Epithelial cell of esophagus (primary cell): Measurements from ENCODE around the gene EEF1AKMT3.

ENCODE experiments used
- DNase-seq: peaks from one replicate; pipeline ENCODE4 v3.0.0; 2010; ENCODE audit warnings: low read depth
- H3K4me3 ChIP-seq: 2 replicates; pipeline ENCODE4 v1.5.1; 2011; ENCODE audit warnings: mild to moderate bottlenecking, low read length, control low read depth
- TF ChIP-seq, protein P1 (sequence below): IDR thresholded peaks from 2 replicates; pipeline ENCODE4 v1.5.1; 2011; ENCODE audit warnings: low read depth, mild to moderate bottlenecking, low read length, control low read depth, inconsistent platforms; ENCODE audit not compliant: insufficient read depth; ENCODE audit errors: missing control alignments

EEF1AKMT3 gene

DNA sequence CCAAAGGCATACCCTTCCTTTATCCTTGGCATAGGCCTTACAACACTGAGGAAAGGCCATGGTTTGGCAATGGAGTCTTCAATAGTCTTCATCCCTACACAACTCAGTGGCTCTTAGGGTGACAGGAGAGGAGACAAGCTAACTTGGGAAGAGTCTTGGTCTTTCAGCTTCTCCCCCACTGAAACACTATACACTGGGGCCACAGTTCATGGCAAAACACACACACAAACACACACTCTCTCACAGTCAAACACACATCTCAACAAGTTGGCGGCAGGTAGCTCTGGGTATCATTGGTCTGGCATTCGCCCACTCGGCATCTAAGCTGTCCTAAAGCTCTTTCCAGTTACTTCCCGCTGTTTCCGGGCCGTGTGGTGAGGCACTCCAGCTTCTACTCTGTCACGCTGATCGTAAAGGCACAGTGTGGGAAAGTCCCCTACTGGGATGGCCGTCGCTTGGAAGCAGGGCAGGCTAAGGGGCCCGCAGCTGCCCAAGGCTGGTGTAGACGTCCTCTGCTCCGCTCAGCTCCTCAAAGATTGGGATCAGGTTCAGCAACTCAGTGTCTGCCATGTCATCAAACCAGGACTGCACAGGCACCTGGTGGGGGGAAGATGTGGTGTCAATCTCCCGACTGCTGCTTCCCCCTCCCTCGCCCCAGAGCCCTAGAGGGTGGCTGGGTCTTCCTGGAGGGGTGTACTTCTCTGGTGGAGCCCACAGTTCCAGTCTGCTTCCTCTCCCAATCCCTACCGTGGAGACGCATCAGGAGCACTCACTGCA lies 50.9 kb downstream of the EEF1AKMT3 start:
- no peak overlapping the region for H3K4me3 ChIP-seq
- DNase-seq: no peak
- TF ChIP-seq, protein P1, sequence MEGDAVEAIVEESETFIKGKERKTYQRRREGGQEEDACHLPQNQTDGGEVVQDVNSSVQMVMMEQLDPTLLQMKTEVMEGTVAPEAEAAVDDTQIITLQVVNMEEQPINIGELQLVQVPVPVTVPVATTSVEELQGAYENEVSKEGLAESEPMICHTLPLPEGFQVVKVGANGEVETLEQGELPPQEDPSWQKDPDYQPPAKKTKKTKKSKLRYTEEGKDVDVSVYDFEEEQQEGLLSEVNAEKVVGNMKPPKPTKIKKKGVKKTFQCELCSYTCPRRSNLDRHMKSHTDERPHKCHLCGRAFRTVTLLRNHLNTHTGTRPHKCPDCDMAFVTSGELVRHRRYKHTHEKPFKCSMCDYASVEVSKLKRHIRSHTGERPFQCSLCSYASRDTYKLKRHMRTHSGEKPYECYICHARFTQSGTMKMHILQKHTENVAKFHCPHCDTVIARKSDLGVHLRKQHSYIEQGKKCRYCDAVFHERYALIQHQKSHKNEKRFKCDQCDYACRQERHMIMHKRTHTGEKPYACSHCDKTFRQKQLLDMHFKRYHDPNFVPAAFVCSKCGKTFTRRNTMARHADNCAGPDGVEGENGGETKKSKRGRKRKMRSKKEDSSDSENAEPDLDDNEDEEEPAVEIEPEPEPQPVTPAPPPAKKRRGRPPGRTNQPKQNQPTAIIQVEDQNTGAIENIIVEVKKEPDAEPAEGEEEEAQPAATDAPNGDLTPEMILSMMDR: no peak

DNA sequence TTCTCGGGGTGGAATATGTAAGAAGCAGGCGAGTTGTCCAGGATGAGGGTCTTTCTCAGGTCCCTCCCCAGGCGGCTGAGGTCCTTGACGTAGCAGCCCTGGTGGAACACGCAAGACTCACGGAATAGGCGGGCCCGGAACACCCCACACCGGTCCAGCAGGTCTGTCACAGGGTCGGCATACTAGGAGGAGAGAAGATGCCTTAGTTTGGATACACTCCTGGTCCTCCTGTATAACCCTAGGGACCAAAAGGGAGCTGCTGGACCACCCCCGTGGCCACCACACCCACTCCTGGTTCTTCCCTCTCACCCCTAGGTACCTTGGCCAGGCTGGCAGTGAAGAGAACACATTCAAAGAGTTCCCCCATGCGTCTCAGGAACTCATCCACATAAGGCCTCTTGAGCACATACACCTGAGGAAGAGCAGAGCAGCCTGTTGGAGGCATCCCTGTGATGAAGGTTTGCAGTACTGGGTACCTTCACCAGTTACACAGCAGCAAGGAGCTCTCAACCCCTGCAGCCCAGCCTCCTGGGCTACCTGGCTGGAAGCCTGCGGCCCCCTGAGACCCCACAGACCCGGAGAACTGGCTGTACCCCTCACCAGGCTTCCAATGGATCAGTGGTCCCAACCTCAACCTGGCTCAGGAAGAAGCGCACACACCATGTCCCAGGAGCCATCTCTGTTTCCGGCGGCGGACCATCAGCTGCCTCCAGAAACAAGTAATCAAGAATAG lies 51.7 kb downstream of the EEF1AKMT3 start:
- DNase-seq: no peak
- no peak overlapping the region for H3K4me3 ChIP-seq
- TF ChIP-seq, protein P1: no peak

DNA sequence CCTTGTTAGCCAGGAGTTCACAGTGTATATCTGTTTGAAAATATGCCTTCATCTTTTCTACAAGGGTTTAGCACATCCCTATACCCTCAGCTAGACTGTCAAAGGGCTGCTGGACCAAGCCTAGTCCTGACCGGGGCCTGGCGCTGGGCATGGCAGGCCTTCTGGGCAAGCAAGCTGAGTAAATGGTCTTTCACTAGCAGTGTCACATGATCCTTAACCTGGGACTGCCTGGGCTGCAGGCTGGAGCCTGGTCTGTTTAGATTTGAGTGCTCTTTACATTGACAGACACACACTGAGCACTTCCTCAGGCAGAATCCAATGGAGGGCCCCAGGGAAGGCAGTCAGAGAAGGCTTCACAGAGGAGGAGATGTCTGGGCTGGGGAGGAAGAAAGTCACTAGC lies 53.0 kb downstream of the EEF1AKMT3 start:
- no peak overlapping the region for H3K4me3 ChIP-seq
- TF ChIP-seq, protein P1: no peak
- DNase-seq: no peak

DNA sequence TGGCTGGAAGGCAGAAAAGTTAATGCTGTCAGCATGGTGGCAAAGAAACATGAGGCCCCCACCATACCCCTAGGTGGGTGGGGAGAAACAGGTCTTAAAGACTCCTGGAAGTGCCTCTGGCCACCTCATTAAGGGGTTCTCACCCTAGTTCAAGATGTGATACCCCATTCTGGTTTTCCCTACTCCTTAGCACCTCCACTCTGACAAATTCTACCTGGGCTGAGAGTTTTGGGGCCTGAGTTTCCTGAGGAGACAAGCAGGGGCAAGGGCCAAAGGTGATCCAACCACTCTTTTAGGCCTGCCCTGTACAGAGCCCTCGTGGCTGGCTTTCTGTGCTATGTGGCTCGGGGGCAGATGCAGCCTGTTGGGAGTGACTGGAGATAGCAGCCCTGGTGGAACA lies 54.0 kb downstream of the EEF1AKMT3 start:
- TF ChIP-seq, protein P1: no peak
- H3K4me3 ChIP-seq: no peak overlapping the region

DNA sequence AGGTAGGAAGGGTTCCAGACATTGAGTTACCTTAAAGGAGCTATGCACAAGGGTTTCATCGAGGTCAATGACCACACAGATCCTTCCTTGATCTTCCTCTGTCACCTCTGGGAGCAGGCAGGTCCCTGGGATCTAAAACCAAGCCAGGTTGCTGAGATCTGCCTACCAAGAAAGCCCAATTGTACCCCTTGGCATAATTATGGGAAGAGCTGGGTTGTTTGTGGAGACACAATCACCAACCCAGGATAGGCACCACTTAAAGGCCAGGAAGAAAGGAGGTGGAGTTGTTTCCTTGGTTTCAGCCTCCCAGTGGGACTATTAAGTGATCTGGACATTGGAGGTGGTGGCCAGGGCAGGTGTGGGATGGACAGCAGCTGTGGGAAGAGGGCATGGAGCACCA lies 54.6 kb downstream of the EEF1AKMT3 start:
- no peak for DNase-seq
- TF ChIP-seq, protein P1: no peak
- no peak overlapping the region for H3K4me3 ChIP-seq

More for the DNA sequence above, 54.0 kb downstream of the EEF1AKMT3 start:
- no peak for DNase-seq

DNA sequence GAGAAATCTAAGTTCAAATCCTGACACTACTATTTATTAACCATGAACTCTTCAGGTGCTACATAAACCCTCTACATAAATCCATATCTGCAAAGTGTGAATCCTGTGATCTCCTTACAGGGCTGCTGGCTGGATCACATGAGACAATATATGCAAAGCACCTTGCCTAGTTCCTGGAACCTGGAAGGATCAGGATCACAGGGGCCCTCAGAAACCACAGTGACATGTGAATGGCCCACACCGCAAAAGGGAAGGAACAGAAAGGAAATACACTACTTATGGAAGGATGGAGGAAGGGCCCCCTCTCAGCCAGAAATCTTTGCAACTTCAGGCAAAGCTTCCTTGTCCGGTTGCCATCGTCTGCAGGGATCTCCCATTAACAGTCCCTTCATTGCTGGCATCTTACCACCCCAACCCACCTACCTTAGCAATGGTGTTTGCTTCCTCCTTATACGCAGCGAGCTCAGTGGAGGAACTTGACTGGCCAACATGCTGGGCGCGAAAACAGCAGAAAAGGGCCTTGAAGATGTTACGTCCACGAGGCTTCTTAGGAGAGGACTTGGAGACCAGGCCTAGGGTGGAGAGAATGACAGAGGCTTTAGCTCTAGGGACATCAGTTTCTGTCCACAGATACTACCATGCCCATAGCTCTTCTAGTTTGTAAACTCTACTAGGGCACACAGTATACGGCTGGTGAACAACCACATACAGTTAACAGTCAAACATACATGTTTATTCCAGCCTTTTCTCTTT lies 56.8 kb downstream of the EEF1AKMT3 start:
- DNase-seq: no peak
- TF ChIP-seq, protein P1: no peak
- H3K4me3 ChIP-seq: no peak overlapping the region
